WTC11 (cell line): Measurements from ENCODE around the gene C1orf146. TPM values are rescaled to one million over a fixed set of nuclear protein-coding genes. Genes with fewer than 3 reads are reported as not detected.

Experiments used
- ATAC-seq: fragments of 200-7000 bp; cut with Tn5 transposase; 2 replicates; pipeline ENCODE4 v1.10.0; 2021; ENCODE audit warnings: mild to moderate bottlenecking, moderate library complexity
- CTCF ChIA-PET: fragments of 300-600 bp; sonication (Branson Sonifier 250); formaldehyde crosslinking; loops from one replicate; lab custom pipeline; 2021; ENCODE audit warnings: antibody characterized with exemption; lab: Charles Lee
- POLR2A ChIA-PET: fragments of 350-600 bp; sonication (Branson Sonifier 250); formaldehyde crosslinking; loops from one replicate; lab custom pipeline; 2021; ENCODE audit warnings: antibody characterized with exemption; lab: Charles Lee
- DNase-seq: peaks from one replicate; pipeline ENCODE4 v3.0.0; 2021; ENCODE audit warnings: low spot score
- H3K27ac Mint-ChIP-seq: 2 replicates; pipeline ENCODE4 v1.8.0; 2021; ENCODE audit warnings: mixed read lengths
- H3K27me3 Mint-ChIP-seq: 2 replicates; pipeline ENCODE4 v1.8.0; 2021; ENCODE audit warnings: low read depth, mild to moderate bottlenecking, moderate library complexity, mixed read lengths
- H3K36me3 Mint-ChIP-seq: 2 replicates; pipeline ENCODE4 v1.8.0; 2021; ENCODE audit warnings: mixed read lengths
- H3K4me1 Mint-ChIP-seq: 2 replicates; pipeline ENCODE4 v1.8.0; 2022; ENCODE audit warnings: mixed read lengths
- H3K4me3 Mint-ChIP-seq: 2 replicates; pipeline ENCODE4 v1.8.0; 2021; ENCODE audit warnings: mild to moderate bottlenecking, moderate library complexity, mixed read lengths
- H3K9me3 Mint-ChIP-seq: 2 replicates; pipeline ENCODE4 v1.8.0; 2021; ENCODE audit warnings: mixed read lengths
- CDX4 ChIP-seq: fragments of 250-450 bp; sonication (Bioruptor Pico); IDR thresholded peaks from 2 replicates; pipeline ENCODE4 v1.9.0; 2021; ENCODE audit warnings: moderate library complexity, mild to moderate bottlenecking, inconsistent platforms, borderline replicate concordance
- CREB1 ChIP-seq: sonication (generic); formaldehyde crosslinking; IDR thresholded peaks from 2 replicates; pipeline ENCODE4 v1.8.0; 2023; ENCODE audit warnings: mild to moderate bottlenecking, missing genetic modification reagents
- E2F4 ChIP-seq: sonication (generic); formaldehyde crosslinking; IDR thresholded peaks from 2 replicates; pipeline ENCODE4 v1.8.1; 2022; ENCODE audit warnings: low read depth, mild to moderate bottlenecking, moderate library complexity, missing genetic modification reagents, borderline replicate concordance
- FOXK1 ChIP-seq: sonication (generic); formaldehyde crosslinking; IDR thresholded peaks from 2 replicates; pipeline ENCODE4 v1.8.0; 2022; ENCODE audit warnings: mild to moderate bottlenecking, moderate library complexity, missing genetic modification reagents
- FOXP4 ChIP-seq: sonication (generic); formaldehyde crosslinking; IDR thresholded peaks from 2 replicates; pipeline ENCODE4 v1.8.0; 2022; ENCODE audit warnings: mild to moderate bottlenecking, missing genetic modification reagents
- IRF2 ChIP-seq: sonication (generic); formaldehyde crosslinking; IDR thresholded peaks from 2 replicates; pipeline ENCODE4 v1.8.0; 2022; ENCODE audit warnings: low read depth, missing genetic modification reagents, borderline replicate concordance
- NFATC4 ChIP-seq: fragments of 250-450 bp; sonication (Bioruptor Pico); IDR thresholded peaks from 2 replicates; pipeline ENCODE4 v1.9.0; 2021; ENCODE audit warnings: mild to moderate bottlenecking
- NFYB ChIP-seq: sonication (generic); formaldehyde crosslinking; conservative IDR thresholded peaks from 2 replicates; pipeline ENCODE4 v1.8.0; 2022; ENCODE audit warnings: low read depth, missing genetic modification reagents
- NR1H2 ChIP-seq: sonication (generic); formaldehyde crosslinking; IDR thresholded peaks from 2 replicates; pipeline ENCODE4 v1.9.0; 2021; ENCODE audit warnings: mild to moderate bottlenecking, moderate library complexity, missing genetic modification reagents
- NR2C2 ChIP-seq: sonication (generic); formaldehyde crosslinking; IDR thresholded peaks from 2 replicates; pipeline ENCODE4 v1.8.0; 2022; ENCODE audit warnings: mild to moderate bottlenecking, missing genetic modification reagents
- OVOL2 ChIP-seq: fragments of 250-450 bp; sonication (Bioruptor Pico); IDR thresholded peaks from 2 replicates; pipeline ENCODE4 v1.9.0; 2021; ENCODE audit warnings: mild to moderate bottlenecking, borderline replicate concordance
- RELA ChIP-seq: sonication (generic); formaldehyde crosslinking; IDR thresholded peaks from 2 replicates; pipeline ENCODE4 v1.8.1; 2022; ENCODE audit warnings: missing genetic modification reagents, mild to moderate bottlenecking, borderline replicate concordance
- SMAD3 ChIP-seq: sonication (generic); formaldehyde crosslinking; IDR thresholded peaks from 2 replicates; pipeline ENCODE4 v1.8.0; 2022; ENCODE audit warnings: missing genetic modification reagents, mild to moderate bottlenecking, borderline replicate concordance
- SOX15 ChIP-seq: fragments of 250-450 bp; sonication (Bioruptor Pico); IDR thresholded peaks from 2 replicates; pipeline ENCODE4 v1.9.0; 2021; ENCODE audit warnings: mild to moderate bottlenecking
- STAT6 ChIP-seq: sonication (generic); formaldehyde crosslinking; conservative IDR thresholded peaks from 2 replicates; pipeline ENCODE4 v1.8.1; 2023; ENCODE audit warnings: mild to moderate bottlenecking, low read depth, missing genetic modification reagents, moderate library complexity
- TEAD1 ChIP-seq: sonication (generic); formaldehyde crosslinking; IDR thresholded peaks from 2 replicates; pipeline ENCODE4 v1.8.0; 2022; ENCODE audit warnings: mild to moderate bottlenecking, missing genetic modification reagents
- TP53 ChIP-seq: sonication (generic); formaldehyde crosslinking; IDR thresholded peaks from 2 replicates; pipeline ENCODE4 v1.8.1; 2023; ENCODE audit warnings: mild to moderate bottlenecking, missing genetic modification reagents
- ZBTB21 ChIP-seq: sonication (generic); formaldehyde crosslinking; IDR thresholded peaks from 2 replicates; pipeline ENCODE4 v1.8.1; 2023; ENCODE audit warnings: mild to moderate bottlenecking, missing genetic modification reagents, borderline replicate concordance
- ZNF416 ChIP-seq: fragments of 250-450 bp; sonication (Bioruptor Pico); IDR thresholded peaks from 2 replicates; pipeline ENCODE4 v1.9.0; 2021; ENCODE audit warnings: mild to moderate bottlenecking, inconsistent platforms
- total RNA-seq: library from RNA; stranded (reverse); gene quantifications from 3 replicates; pipeline ENCODE4 v1.2.3, GENCODE V29; 2021
- TF ChIP-seq, protein P1 (sequence below): fragments of 250-450 bp; sonication (Bioruptor Pico); IDR thresholded peaks from 2 replicates; pipeline ENCODE4 v1.9.0; 2021; ENCODE audit warnings: mild to moderate bottlenecking, borderline replicate concordance
- TF ChIP-seq, protein P2 (sequence below): fragments of 250-450 bp; sonication (Bioruptor Pico); IDR thresholded peaks from 2 replicates; pipeline ENCODE4 v1.9.0; 2021; ENCODE audit warnings: mild to moderate bottlenecking

Gene C1orf146
- total RNA-seq, 1 experiment from 2014 or later = not detected

DNA sequence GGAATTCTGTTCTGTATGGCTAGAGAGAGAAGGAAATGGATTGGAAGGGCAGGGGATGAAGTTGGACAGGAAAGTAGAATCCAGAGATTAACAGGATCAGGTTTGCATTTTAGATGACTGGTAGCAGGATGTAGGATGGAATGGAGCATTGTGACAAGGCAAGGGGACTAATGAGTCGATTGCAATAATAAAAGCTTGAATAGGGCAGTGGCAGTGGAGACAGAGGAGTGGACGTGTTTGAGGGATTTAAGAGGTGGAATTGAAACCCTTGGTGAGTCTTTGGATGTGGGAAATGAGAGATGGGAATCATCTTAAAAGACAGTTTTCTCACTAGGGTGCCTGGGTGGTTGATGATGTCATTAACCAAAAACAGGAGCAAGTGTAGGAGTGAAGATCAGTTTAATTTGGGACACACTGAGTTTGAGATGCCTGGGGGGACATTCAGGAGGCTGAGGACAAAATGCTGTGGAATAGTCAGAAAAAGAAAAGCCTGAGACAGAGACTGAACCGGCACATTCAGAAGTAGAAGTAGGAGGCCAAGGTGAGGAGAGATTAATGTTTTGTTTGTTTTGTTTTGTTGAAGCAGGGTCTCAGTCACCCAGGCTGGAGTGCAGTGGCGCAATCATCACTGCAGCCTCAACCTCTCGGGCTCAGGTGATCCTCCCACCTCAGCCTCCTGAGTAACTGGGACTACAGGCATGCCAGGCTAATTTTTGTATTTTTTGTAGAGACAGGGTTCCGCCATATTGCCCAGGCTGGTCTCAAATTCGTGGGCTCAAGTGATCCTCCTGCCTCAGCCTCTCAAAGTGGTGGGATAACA, 29.1 kb upstream of the C1orf146 start (continued):
- TF ChIP-seq SMAD3 (CRISPR knock-in tag) = no peak
- TF ChIP-seq NR2C2 = no peak
- no peak for TF ChIP-seq RELA (CRISPR knock-in tag)
- no peak for TF ChIP-seq E2F4 (CRISPR knock-in tag)

GRCh38 chr1:92191726-92192125, 26.0 kb upstream of the C1orf146 start:
- H3K27me3 Mint-ChIP-seq = no peaks in the 10 kb centered on the region
- H3K4me3 Mint-ChIP-seq = no peak overlapping the region
- no peaks in the 10 kb centered on the region for H3K9me3 Mint-ChIP-seq
- peaks cover 27% of the 10 kb centered on the region for H3K4me1 Mint-ChIP-seq
- DNase-seq (no peak), ATAC-seq (no peak; the same call in 1 of the 2 replicates)
- POLR2A ChIA-PET = interaction anchor here (0.5 kb wide), 1 partner anchor 181 kb away, joined by 4 read pairs; no protein-coding TSS in a partner anchor
- CTCF ChIA-PET = no interaction called here
- H3K36me3 Mint-ChIP-seq = no peaks in the 10 kb centered on the region
- no peak overlapping the region for H3K27ac Mint-ChIP-seq
- TF ChIP-seq, protein P1, sequence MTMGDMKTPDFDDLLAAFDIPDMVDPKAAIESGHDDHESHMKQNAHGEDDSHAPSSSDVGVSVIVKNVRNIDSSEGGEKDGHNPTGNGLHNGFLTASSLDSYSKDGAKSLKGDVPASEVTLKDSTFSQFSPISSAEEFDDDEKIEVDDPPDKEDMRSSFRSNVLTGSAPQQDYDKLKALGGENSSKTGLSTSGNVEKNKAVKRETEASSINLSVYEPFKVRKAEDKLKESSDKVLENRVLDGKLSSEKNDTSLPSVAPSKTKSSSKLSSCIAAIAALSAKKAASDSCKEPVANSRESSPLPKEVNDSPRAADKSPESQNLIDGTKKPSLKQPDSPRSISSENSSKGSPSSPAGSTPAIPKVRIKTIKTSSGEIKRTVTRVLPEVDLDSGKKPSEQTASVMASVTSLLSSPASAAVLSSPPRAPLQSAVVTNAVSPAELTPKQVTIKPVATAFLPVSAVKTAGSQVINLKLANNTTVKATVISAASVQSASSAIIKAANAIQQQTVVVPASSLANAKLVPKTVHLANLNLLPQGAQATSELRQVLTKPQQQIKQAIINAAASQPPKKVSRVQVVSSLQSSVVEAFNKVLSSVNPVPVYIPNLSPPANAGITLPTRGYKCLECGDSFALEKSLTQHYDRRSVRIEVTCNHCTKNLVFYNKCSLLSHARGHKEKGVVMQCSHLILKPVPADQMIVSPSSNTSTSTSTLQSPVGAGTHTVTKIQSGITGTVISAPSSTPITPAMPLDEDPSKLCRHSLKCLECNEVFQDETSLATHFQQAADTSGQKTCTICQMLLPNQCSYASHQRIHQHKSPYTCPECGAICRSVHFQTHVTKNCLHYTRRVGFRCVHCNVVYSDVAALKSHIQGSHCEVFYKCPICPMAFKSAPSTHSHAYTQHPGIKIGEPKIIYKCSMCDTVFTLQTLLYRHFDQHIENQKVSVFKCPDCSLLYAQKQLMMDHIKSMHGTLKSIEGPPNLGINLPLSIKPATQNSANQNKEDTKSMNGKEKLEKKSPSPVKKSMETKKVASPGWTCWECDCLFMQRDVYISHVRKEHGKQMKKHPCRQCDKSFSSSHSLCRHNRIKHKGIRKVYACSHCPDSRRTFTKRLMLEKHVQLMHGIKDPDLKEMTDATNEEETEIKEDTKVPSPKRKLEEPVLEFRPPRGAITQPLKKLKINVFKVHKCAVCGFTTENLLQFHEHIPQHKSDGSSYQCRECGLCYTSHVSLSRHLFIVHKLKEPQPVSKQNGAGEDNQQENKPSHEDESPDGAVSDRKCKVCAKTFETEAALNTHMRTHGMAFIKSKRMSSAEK (CRISPR knock-in tag) = no peak
- TF ChIP-seq TP53 (CRISPR knock-in tag) (no peak), NR1H2 (CRISPR knock-in tag) (no peak), FOXK1 (CRISPR knock-in tag) (no peak), IRF2 (CRISPR knock-in tag) (no peak), CDX4 (CRISPR knock-in tag) (no peak), ZNF416 (CRISPR knock-in tag) (no peak), OVOL2 (CRISPR knock-in tag) (no peak), CREB1 (no peak), TEAD1 (CRISPR knock-in tag) (no peak), NFATC4 (no peak), STAT6 (CRISPR knock-in tag) (no peak), SMAD3 (CRISPR knock-in tag) (no peak), FOXP4 (no peak), SOX15 (CRISPR knock-in tag) (no peak), NFYB (CRISPR knock-in tag) (no peak), ZBTB21 (CRISPR knock-in tag) (no peak)
- TF ChIP-seq, protein P2, sequence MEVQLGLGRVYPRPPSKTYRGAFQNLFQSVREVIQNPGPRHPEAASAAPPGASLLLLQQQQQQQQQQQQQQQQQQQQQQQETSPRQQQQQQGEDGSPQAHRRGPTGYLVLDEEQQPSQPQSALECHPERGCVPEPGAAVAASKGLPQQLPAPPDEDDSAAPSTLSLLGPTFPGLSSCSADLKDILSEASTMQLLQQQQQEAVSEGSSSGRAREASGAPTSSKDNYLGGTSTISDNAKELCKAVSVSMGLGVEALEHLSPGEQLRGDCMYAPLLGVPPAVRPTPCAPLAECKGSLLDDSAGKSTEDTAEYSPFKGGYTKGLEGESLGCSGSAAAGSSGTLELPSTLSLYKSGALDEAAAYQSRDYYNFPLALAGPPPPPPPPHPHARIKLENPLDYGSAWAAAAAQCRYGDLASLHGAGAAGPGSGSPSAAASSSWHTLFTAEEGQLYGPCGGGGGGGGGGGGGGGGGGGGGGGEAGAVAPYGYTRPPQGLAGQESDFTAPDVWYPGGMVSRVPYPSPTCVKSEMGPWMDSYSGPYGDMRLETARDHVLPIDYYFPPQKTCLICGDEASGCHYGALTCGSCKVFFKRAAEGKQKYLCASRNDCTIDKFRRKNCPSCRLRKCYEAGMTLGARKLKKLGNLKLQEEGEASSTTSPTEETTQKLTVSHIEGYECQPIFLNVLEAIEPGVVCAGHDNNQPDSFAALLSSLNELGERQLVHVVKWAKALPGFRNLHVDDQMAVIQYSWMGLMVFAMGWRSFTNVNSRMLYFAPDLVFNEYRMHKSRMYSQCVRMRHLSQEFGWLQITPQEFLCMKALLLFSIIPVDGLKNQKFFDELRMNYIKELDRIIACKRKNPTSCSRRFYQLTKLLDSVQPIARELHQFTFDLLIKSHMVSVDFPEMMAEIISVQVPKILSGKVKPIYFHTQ = no peak
